ENCODE measurements around the gene EHMT1.
"Not testable (repeated sequence)": the region's sequence is repeated elsewhere in the genome, so short reads cannot be mapped to it uniquely, and the experiment has no call there.

The EHMT1 gene

DNA sequence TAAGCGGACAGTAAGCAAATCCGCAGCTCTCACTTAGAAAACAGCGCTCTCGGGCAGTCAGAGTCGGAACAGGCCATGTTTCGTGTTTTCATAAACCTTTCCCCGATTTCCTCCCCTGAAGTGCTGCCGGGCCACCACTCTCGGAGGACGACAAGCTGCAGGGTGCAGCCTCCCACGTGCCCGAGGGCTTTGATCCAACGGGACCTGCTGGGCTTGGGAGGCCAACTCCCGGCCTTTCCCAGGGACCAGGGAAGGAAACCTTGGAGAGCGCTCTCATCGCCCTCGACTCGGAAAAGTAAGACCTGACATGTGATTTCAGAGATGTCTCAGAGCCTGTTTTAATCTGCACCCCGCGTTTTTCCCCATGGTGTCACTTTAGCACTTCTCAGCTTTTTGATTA, 159.0 kb downstream of the EHMT1 start:
- no peak overlapping the region for H3K4me3 ChIP-seq (ENCODE audit: low read length in 2 of 2)
- no peaks in the 10 kb centered on the region for H3K9me3 ChIP-seq (ENCODE audit: control insufficient read depth in 2 of 2, low read length in 2 of 2)
- no peak overlapping the region for H3K9ac ChIP-seq (ENCODE audit: low read depth in 1 of 2, low read length in 2 of 2)
- no peaks in the 10 kb centered on the region for H3K4me1 ChIP-seq (ENCODE audit: control insufficient read depth in 2 of 2, insufficient read depth in 2 of 2, low read length in 2 of 2)
- H3K27ac ChIP-seq (ENCODE audit: low read depth in 2 of 2, low read length in 2 of 2) = no peak overlapping the region
- H3K36me3 ChIP-seq (ENCODE audit: control insufficient read depth in 2 of 2, insufficient read depth in 2 of 2, low read length in 2 of 2) = peaks cover 71 to 78% of the 10 kb centered on the region in 2 donors
- no peaks in the 10 kb centered on the region for H3K27me3 ChIP-seq (ENCODE audit: control insufficient read depth in 2 of 2, insufficient read depth in 2 of 2, low read length in 2 of 2)

DNA sequence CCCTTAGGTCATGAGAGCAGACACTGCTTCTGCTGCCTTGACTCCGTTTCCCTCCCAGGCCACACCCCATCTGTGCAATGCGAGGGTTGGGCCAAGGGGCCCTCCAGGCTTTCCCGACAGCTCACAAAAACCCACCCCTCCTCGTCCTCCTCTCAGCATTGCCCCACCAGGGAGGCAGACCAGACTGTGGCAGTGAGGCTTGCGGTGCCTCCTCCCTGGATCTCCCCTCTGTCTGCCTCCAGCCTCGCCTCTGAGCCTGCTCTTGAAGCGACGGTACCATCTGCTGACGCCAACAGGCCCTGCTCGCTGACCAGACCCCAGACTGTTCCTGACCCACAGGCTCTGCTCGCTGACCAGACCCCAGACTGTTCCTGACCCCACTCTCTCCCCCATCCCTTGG, 159.5 kb downstream of the EHMT1 start:
- Histone ChIP-seq H3K36me3 (ENCODE audit: control insufficient read depth in 2 of 2, insufficient read depth in 2 of 2, low read length in 2 of 2) (peaks cover 75 to 82% of the 10 kb centered on the region in 2 donors), H3K9me3 (ENCODE audit: control insufficient read depth in 2 of 2, low read length in 2 of 2) (no peaks in the 10 kb centered on the region), H3K9ac (ENCODE audit: low read depth in 1 of 2, low read length in 2 of 2) (no peak overlapping the region), H3K4me3 (ENCODE audit: low read length in 2 of 2) (no peak overlapping the region), H3K27ac (ENCODE audit: low read depth in 2 of 2, low read length in 2 of 2) (no peak overlapping the region), H3K4me1 (ENCODE audit: control insufficient read depth in 2 of 2, insufficient read depth in 2 of 2, low read length in 2 of 2) (no peaks in the 10 kb centered on the region), H3K27me3 (ENCODE audit: control insufficient read depth in 2 of 2, insufficient read depth in 2 of 2, low read length in 2 of 2) (no peaks in the 10 kb centered on the region)

DNA sequence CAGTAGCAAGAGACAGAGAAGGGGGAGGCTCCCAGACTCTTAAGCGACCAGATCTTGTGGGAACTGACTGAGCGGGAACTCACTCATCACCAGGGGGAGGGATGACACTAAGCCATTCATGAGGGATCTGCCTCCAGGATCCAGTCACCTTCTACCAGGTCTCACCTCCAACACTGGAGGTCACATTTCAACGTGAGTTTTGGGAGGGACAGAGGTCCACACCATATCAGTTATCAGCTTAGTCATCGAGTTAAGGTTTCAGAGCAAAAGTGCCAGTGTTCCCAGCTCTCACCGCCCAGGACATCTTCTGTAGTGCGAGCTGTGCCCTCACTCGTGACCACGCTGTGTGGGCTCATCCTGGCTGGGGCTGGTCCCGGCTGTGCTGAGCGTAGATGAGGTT, 160.1 kb downstream of the EHMT1 start:
- no peaks in the 10 kb centered on the region for H3K4me1 ChIP-seq (ENCODE audit: control insufficient read depth in 2 of 2, insufficient read depth in 2 of 2, low read length in 2 of 2)
- no peaks in the 10 kb centered on the region for H3K9me3 ChIP-seq (ENCODE audit: control insufficient read depth in 2 of 2, low read length in 2 of 2)
- peaks cover 73 to 79% of the 10 kb centered on the region in 2 donors for H3K36me3 ChIP-seq (ENCODE audit: control insufficient read depth in 2 of 2, insufficient read depth in 2 of 2, low read length in 2 of 2)
- no peak overlapping the region for H3K27ac ChIP-seq (ENCODE audit: low read depth in 2 of 2, low read length in 2 of 2)
- no peaks in the 10 kb centered on the region for H3K27me3 ChIP-seq (ENCODE audit: control insufficient read depth in 2 of 2, insufficient read depth in 2 of 2, low read length in 2 of 2)
- H3K9ac ChIP-seq (ENCODE audit: low read depth in 1 of 2, low read length in 2 of 2) = no peak overlapping the region
- no peak overlapping the region for H3K4me3 ChIP-seq (ENCODE audit: low read length in 2 of 2)

DNA sequence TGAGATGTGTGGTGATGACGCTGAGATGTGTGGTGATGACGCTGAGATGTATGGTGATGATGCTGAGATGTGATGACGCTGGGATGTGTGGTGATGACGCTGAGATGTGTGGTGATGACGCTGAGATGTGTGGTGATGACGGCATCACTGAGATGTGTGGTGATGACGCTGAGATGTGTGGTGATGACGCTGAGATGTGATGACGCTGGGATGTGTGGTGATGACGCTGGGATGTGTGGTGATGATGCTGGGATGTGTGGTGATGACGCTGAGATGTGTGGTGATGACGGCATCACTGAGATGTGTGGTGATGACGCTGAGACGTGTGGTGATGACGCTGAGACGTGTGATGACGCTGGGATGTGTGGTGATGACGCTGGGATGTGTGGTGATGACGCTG, 161.2 kb downstream of the EHMT1 start:
- H3K4me3 ChIP-seq (ENCODE audit: low read length in 2 of 2) = not testable (repeated sequence)

DNA sequence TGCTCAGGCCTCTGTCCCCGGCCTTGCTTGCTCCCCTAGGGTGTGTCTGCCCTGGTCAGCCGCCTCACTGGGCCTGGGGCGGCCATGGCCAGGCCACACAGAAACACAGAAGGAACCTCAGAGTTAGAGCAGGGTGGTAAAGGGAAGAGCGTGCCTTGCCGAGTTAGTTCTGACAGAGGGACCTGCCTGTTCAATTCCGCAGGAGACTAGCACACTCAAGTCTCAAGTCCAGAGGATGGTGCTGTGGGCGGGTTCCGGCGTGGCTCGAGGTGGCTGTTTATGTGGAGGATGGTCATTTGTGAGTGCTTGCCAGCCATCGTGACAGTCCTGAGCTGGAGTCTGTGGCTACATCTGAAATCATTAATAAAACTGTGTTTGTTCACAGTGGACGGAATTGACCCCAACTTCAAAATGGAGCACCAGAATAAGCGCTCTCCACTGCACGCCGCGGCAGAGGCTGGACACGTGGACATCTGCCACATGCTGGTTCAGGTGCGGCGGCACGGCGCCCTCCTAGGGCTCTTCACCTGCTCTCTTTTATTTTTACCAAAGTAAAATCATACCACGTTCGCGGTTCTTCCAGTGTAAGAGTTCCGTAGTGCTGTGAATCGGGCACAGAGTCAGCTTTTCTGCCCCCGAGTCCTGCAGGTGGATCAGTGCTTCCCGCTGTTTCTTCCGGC, 163.2 kb downstream of the EHMT1 start:
- Histone ChIP-seq H3K36me3 (ENCODE audit: control insufficient read depth in 2 of 2, insufficient read depth in 2 of 2, low read length in 2 of 2) (peaks cover 55 to 75% of the 10 kb centered on the region in 2 donors), H3K27ac (ENCODE audit: low read depth in 2 of 2, low read length in 2 of 2) (no peak overlapping the region), H3K4me1 (ENCODE audit: control insufficient read depth in 2 of 2, insufficient read depth in 2 of 2, low read length in 2 of 2) (no peaks in the 10 kb centered on the region), H3K4me3 (ENCODE audit: low read length in 2 of 2) (no peak overlapping the region), H3K9me3 (ENCODE audit: control insufficient read depth in 2 of 2, low read length in 2 of 2) (no peaks in the 10 kb centered on the region), H3K27me3 (ENCODE audit: control insufficient read depth in 2 of 2, insufficient read depth in 2 of 2, low read length in 2 of 2) (no peaks in the 10 kb centered on the region), H3K9ac (ENCODE audit: low read depth in 1 of 2, low read length in 2 of 2) (no peak overlapping the region)

More for the DNA sequence above, 161.2 kb downstream of the EHMT1 start:
- not testable (repeated sequence) for H3K9ac ChIP-seq (ENCODE audit: low read depth in 1 of 2, low read length in 2 of 2); H3K4me1 ChIP-seq (ENCODE audit: control insufficient read depth in 2 of 2, insufficient read depth in 2 of 2, low read length in 2 of 2); H3K27me3 ChIP-seq (ENCODE audit: control insufficient read depth in 2 of 2, insufficient read depth in 2 of 2, low read length in 2 of 2); H3K9me3 ChIP-seq (ENCODE audit: control insufficient read depth in 2 of 2, low read length in 2 of 2); H3K27ac ChIP-seq (ENCODE audit: low read depth in 2 of 2, low read length in 2 of 2)
- peaks cover 71 to 81% of the 10 kb centered on the region in 2 donors for H3K36me3 ChIP-seq (ENCODE audit: control insufficient read depth in 2 of 2, insufficient read depth in 2 of 2, low read length in 2 of 2)

DNA sequence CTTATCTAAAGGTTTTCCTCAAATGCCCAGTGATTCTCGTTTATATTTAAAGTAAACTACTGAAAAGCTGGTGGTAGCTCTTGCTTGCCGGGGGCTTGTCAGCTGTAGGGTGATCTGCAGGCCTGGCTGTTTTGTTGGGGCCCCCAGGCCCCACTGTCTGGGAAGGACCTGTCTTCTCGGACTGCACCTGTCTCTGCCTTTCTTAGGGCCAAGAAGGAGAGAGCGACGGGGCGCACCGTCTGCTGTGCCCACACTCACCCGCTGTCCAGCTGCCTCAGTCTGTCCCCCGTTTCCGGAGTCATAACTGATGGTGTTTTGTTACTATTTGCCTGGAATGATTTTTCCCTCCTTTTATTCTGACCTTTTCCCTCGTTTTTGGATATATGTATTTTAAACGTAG, 164.7 kb downstream of the EHMT1 start:
- Histone ChIP-seq H3K4me3 (ENCODE audit: low read length in 2 of 2) (no peak overlapping the region), H3K9ac (ENCODE audit: low read depth in 1 of 2, low read length in 2 of 2) (no peak overlapping the region), H3K4me1 (ENCODE audit: control insufficient read depth in 2 of 2, insufficient read depth in 2 of 2, low read length in 2 of 2) (peaks cover 3 to 11% of the 10 kb centered on the region in 2 donors), H3K36me3 (ENCODE audit: control insufficient read depth in 2 of 2, insufficient read depth in 2 of 2, low read length in 2 of 2) (peaks cover 45 to 67% of the 10 kb centered on the region in 2 donors), H3K27ac (ENCODE audit: low read depth in 2 of 2, low read length in 2 of 2) (no peak overlapping the region), H3K9me3 (ENCODE audit: control insufficient read depth in 2 of 2, low read length in 2 of 2) (no peaks in the 10 kb centered on the region), H3K27me3 (ENCODE audit: control insufficient read depth in 2 of 2, insufficient read depth in 2 of 2, low read length in 2 of 2) (no peaks in the 10 kb centered on the region)

DNA sequence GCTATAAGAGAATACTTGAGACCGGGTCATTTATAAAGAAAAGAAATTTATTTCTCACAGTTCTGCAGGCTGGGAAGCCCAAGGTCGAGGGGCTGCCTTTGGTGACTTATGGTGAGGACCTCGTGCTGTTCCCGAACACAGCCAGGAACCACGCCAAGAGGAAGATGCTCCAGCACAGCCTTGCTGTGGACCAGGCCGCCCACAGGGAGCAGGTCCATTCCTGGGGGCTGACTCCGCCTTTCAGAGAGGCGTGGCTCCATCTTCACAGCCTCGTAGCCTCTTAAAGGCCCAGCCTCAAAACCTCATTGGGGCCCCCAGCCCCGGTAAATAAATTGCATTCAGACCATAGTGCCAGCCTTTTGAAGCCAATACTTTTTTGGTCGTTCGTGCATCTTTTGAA, 165.2 kb downstream of the EHMT1 start:
- no peak overlapping the region for H3K27ac ChIP-seq (ENCODE audit: low read depth in 2 of 2, low read length in 2 of 2)
- H3K27me3 ChIP-seq (ENCODE audit: control insufficient read depth in 2 of 2, insufficient read depth in 2 of 2, low read length in 2 of 2) = no peaks in the 10 kb centered on the region
- peaks cover 40 to 61% of the 10 kb centered on the region in 2 donors for H3K36me3 ChIP-seq (ENCODE audit: control insufficient read depth in 2 of 2, insufficient read depth in 2 of 2, low read length in 2 of 2)
- no peak overlapping the region for H3K4me3 ChIP-seq (ENCODE audit: low read length in 2 of 2)
- H3K9ac ChIP-seq (ENCODE audit: low read depth in 1 of 2, low read length in 2 of 2) = no peak overlapping the region
- peaks cover 4 to 11% of the 10 kb centered on the region in 2 donors for H3K4me1 ChIP-seq (ENCODE audit: control insufficient read depth in 2 of 2, insufficient read depth in 2 of 2, low read length in 2 of 2)
- H3K9me3 ChIP-seq (ENCODE audit: control insufficient read depth in 2 of 2, low read length in 2 of 2) = no peaks in the 10 kb centered on the region

DNA sequence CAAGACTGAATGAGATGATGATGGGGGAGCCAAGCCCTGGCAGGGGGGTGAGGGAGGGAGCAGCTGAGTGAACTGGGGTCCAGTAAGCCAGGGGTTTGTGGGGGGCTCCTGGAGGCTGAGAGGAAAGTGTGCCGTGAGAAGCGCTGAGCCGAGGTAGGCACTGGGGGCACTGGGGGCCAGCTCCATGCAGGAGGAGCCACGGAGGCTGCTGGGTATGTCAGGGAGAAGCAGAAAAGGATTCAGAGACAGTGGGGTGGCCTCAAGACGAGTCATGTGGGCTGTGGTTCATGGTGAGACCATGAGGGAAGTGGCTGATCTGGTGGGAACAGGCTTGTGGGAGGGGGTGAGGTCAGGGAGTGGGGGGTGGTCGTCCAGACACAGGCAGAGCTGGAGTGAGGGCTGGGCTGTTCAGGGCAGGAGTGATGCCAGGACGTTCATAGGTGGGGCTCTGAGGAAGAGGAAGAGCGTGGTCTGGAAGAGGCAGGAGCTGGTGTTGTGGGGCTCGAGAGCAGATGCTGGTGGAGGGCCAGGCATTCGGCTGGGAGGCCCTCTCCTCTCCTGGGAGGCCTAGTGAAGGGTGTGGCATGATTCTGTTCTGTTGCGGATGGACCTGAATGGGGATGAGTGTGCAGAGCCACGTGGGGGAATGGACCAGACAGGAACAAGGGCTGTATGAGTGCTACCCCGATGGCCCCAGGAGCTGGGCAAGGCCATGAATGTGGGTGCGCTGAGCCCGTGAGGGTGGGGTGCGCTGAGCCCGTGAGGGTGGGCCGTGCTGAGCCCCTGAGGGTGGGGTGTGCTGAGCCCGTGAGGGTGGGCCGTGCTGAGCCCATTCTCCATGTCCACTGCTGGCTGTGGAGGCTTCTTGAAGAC, 166.1 kb downstream of the EHMT1 start:
- H3K9me3 ChIP-seq (ENCODE audit: control insufficient read depth in 2 of 2, low read length in 2 of 2) = no peaks in the 10 kb centered on the region
- no peak overlapping the region for H3K4me3 ChIP-seq (ENCODE audit: low read length in 2 of 2)
- no peak overlapping the region for H3K27ac ChIP-seq (ENCODE audit: low read depth in 2 of 2, low read length in 2 of 2)
- no peaks in the 10 kb centered on the region for H3K27me3 ChIP-seq (ENCODE audit: control insufficient read depth in 2 of 2, insufficient read depth in 2 of 2, low read length in 2 of 2)
- H3K4me1 ChIP-seq (ENCODE audit: control insufficient read depth in 2 of 2, insufficient read depth in 2 of 2, low read length in 2 of 2) = peaks cover 9 to 15% of the 10 kb centered on the region in 2 donors
- H3K9ac ChIP-seq (ENCODE audit: low read depth in 1 of 2, low read length in 2 of 2) = no peak overlapping the region
- H3K36me3 ChIP-seq (ENCODE audit: control insufficient read depth in 2 of 2, insufficient read depth in 2 of 2, low read length in 2 of 2) = peaks cover 32 to 53% of the 10 kb centered on the region in 2 donors

DNA sequence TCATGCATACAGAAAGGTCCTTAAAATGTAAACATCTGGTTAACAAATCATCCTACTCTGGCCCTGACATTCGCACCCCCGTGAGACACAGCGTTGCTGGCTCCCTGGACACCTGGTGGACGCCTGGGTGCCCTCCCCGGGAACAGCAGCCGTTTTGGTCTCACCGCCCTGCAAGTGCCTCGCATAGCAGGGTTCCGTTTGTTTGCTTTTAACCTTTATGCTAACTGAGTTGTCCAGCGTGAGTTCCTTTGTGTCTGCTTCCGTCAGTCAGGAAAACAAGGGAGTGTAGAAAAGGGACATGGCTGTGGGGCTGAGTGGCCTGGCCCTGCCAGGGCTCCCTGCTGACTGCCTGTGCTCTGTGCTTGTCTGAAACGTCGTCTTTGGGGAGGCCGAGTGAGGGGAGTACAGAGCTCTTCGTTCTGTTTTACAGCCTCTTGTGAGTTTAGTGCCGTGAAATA, 166.9 kb downstream of the EHMT1 start:
- Histone ChIP-seq H3K4me3 (ENCODE audit: low read length in 2 of 2) (no peak overlapping the region), H3K27me3 (ENCODE audit: control insufficient read depth in 2 of 2, insufficient read depth in 2 of 2, low read length in 2 of 2) (no peaks in the 10 kb centered on the region), H3K9me3 (ENCODE audit: control insufficient read depth in 2 of 2, low read length in 2 of 2) (no peaks in the 10 kb centered on the region), H3K27ac (ENCODE audit: low read depth in 2 of 2, low read length in 2 of 2) (no peak overlapping the region), H3K4me1 (ENCODE audit: control insufficient read depth in 2 of 2, insufficient read depth in 2 of 2, low read length in 2 of 2) (peaks cover 14 to 15% of the 10 kb centered on the region in 2 donors), H3K9ac (ENCODE audit: low read depth in 1 of 2, low read length in 2 of 2) (no peak overlapping the region), H3K36me3 (ENCODE audit: control insufficient read depth in 2 of 2, insufficient read depth in 2 of 2, low read length in 2 of 2) (peaks cover 28 to 51% of the 10 kb centered on the region in 2 donors)

DNA sequence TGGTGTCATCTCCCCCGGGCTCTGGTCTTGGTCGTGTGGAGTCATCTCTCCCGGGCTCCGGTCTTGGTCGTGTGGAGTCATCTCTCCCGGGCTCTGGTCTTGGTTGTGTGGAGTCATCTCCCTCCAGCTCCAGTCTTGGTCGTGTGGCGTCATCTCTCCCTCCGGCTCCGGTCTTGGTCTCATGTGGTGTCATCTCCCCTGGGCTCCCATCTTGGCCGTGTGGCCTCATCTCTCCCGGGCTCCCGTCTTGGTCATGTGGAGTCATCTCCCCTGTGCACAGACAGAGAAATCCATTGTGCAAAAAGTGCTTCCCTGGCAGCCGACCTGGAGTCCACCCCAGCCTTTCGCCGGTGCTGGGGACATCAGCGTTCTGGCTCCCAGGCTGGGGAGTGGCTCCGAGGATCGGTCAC, 167.7 kb downstream of the EHMT1 start:
- peaks cover 14 to 15% of the 10 kb centered on the region in 2 donors for H3K4me1 ChIP-seq (ENCODE audit: control insufficient read depth in 2 of 2, insufficient read depth in 2 of 2, low read length in 2 of 2)
- peaks cover 28 to 52% of the 10 kb centered on the region in 2 donors for H3K36me3 ChIP-seq (ENCODE audit: control insufficient read depth in 2 of 2, insufficient read depth in 2 of 2, low read length in 2 of 2)
- no peaks in the 10 kb centered on the region for H3K9me3 ChIP-seq (ENCODE audit: control insufficient read depth in 2 of 2, low read length in 2 of 2)
- H3K27me3 ChIP-seq (ENCODE audit: control insufficient read depth in 2 of 2, insufficient read depth in 2 of 2, low read length in 2 of 2) = no peaks in the 10 kb centered on the region
- H3K9ac ChIP-seq (ENCODE audit: low read depth in 1 of 2, low read length in 2 of 2) = no peak overlapping the region
- H3K27ac ChIP-seq (ENCODE audit: low read depth in 2 of 2, low read length in 2 of 2) = no peak overlapping the region
- no peak overlapping the region for H3K4me3 ChIP-seq (ENCODE audit: low read length in 2 of 2)
